Measurements from ENCODE around the gene MROH7.
"Not testable (repeated sequence)": the region's sequence is repeated elsewhere in the genome, so short reads cannot be mapped to it uniquely, and the experiment has no call there.

The MROH7 gene

DNA sequence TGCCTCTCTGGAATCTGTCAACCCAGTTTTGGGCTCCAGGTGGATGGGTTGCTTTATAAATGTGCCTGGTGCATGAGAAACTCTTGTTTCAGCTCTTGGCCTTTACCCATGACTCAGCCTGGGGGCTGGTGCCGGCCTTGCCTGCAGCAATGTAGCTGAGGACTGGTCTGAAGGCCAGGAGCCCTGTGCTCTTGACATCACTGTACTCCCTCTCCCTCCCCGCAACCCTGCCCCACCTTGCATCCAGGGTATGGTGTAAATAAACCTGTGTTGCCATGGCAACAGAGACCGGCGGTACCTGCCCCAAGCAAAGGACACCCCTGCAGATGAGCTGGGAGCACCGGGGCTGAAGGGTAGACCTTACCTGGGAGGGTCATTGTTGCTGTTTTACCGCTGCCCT lies 31.5 kb upstream of the MROH7 start:
- no peak for DNase-seq (ENCODE audit: low read depth in 2 of 2)

DNA sequence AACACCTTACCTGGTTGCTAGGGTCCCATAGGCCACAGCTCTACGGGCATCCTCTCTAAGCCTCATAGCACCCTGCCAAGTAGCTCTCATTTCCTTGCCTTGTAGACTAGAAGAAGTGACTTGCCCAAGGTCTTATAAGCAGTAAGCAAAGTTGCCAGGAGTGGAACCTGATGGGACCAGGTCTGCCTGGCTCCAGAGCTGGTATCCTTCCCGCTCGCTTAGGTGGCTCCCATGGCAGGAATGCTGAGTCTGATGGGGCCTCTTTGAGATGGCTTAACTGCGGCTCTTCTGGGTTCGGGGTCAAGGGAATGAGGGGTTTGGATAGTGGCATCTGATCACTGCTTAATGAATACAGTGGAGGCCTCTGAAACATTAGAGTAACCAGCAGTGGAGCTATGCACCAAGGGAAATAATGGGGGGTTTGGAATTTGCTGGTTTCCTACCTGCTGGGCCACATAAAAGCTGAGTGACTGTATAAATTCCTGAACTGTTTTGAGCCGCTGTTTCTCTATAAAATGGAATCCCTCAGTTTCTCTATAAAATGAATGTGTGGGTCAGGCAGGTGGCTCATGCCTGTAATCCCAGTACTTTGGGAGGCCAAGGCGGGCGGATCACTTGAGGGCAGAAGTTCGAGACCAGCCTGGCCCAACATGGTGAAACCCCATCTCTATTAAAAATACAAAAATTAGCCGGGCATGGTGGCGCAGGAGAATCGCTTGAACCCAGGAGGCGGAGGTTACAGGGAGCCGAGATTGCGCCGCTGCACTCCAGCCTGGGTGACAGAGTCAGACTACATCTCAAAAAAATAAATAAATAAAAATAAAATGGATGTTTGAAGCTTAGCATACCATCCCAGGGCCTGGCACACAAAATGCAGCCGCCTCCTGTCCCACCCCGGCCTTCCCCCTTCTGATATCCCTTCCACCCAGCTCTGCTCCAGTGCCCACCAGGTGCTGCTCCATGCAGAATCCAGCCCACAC lies 30.7 kb upstream of the MROH7 start:
- DNase-seq (ENCODE audit: low read depth in 2 of 2): no peak

- DNase-seq (ENCODE audit: low read depth in 2 of 2): no peak
Measured at GRCh38 chr1:54611621-54612020, 30.0 kb upstream of the MROH7 start.

- no peak for DNase-seq (ENCODE audit: low read depth in 2 of 2)
Measured at GRCh38 chr1:54614024-54614423, 27.6 kb upstream of the MROH7 start.

GRCh38 chr1:54614563-54614962 lies 27.0 kb upstream of the MROH7 start:
- no peak for DNase-seq (ENCODE audit: low read depth in 2 of 2)

DNA sequence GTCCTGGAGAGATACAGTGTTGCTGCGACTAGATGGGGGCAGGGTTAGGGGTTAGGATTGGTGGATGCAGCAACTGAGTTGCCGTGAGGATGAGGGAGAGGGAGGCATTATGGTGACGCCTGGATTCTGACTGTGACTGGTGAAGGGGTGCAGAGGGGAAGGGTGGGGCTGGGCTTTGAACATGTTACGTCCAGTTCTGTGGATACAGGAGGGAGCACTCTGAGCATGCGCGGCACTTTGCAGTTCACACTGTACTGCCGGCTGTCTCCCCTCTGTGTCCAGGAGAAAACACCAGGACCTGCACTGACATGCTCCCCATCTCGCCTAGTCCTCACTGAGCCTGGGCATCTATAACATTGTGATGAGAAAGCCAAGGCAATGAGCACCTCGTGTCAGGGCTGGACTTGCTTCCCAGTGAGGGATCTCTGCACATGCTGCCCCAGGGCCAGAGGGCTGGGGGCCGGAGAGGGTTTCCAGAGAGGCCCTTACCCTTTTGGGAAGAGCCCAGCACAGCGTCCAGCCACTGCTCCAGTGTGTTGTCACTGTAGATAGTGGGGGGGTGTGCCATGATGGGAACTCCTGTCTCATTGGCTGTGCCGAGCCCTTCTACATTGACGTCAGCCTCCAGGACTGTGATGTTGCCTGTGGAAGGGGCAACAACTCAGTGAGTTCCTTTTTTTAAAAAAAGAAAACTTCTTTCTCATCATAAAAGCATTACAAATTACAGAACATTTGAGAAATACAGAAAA lies 25.9 kb upstream of the MROH7 start:
- no peak for DNase-seq (ENCODE audit: low read depth in 2 of 2)

GRCh38 chr1:54619749-54620148 lies 21.8 kb upstream of the MROH7 start:
- DNase-seq (ENCODE audit: low read depth in 2 of 2): no peak

DNA sequence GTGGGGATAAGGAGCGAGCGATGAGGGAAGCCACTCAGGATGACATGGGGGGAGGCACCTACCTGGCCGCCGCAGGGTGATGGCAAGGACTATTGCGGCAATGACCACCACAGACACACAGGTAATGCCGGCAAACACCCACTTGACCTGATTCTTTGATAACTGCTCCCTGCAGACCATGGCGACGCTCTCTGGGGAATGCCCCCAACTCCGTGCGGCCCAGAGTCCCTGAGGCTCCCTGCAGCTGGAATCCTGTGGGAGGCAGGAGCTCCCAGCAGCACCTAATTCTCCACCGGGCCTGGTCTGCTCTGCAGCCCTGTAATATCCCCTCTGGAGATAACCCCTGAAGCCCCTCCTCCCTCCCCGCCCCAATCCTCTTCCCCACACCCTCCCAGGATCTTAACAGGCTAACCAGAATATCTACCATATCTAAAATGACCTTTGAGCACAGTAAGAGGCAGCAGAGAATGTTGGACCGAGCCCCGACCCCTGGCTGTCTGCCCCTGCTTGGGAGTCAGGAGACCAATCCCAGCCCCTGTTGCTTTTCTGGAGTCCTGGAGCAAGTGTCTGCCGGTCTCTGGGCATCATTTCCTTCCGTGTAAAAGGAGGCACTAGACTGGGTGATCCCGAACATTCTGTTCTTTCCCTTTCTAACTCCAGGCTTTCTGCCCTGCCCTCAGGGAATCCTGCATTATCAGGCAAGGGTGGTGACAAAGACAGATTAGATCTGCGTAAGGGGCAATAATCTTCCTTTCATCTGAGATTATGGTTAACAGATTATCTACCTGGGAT lies 18.2 kb upstream of the MROH7 start, which contains the start of gene FAM151A:
Gene FAM151A (minus strand): TSS at position 310 of the 792 bp plus-strand sequence. CDS start 130 bp downstream, at position 180.
- no peak for DNase-seq (ENCODE audit: low read depth in 2 of 2)

DNA sequence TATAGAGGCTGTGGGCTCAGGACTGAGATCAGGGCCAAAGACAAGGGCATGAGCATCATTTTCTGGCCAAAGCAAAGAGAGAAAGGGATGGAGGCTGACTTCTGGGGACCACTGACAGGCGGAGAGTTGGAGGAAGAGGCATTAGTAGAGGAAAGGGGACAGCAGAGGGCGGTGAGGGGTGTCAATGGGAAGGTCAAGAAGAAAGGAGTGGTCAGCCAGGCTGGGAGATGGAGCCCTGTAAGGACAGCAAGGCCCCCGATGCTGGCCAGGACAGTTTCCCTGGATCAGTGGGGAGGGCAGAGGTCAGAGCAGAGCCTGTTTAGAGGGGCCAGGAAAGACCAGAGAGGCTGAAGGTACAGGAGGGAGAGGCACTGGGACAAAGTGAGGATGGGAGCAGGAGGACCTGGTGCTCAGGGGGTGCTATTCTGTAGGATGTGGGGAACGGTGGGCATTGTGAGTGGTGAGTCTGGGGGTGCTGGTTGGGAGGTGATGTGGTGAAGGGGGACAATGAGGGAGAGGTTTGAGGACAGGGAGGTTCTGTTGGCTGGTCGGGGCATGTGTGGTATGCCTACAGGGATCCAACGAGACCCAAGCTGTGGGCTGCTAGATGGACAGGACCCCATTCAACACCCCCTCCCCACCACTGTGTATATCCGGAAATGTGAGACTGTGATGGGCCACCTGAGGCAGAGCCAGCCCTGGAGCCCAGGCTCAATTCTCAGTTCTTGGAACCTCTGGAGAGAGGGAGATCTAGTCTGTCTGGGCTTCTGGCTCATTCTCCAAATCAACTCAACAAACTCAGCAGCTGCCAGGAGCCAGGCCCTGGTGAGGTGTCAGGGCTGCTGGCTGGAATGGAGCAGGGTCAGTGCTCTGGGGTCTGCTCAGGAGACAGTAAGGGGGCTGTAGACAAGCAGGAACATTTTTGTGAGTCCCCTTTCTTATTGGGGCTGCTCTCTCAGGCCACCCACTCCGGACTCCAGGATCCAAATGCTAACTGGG lies 16.8 kb upstream of the MROH7 start:
- no peak for DNase-seq (ENCODE audit: low read depth in 2 of 2)

DNA sequence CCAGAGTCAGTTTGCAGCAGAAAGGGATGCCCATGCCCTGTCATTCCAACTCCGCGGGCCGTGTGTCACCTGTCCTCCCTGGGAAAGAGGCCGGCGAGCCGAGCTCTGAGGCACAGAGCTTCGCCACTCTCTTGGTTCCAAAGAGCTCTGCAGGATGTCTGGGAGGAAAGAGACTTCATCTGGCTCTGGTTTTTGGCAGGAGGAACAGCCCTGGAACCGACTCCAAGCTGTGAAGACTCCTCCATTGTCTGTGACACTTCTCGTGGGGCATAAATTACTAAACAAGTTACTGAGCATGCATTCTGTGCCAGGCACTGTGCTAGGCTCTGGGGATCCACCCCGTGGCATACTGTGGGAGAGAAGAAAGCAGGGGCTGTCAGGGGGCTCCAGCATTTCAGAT lies 14.4 kb upstream of the MROH7 start:
- no peak for DNase-seq (ENCODE audit: low read depth in 2 of 2)

DNA sequence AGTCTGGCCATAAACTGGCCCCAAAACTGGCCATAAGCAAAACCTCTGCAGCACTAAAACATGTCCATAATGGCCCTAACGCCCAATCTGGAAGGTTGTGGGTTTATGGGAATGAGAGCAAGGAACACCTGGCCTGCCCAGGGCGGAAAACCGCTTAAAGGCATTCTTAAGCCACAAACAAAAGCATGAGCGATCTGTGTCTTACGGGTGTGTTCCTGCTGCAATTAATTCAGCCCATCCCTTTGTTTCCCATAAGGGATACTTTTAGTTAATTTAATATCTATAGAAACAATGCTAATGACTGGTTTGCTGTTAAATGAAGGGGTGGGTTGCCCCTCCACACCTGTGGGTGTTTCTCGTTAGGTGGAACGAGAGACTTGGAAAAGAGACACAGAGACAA lies 5.8 kb upstream of the MROH7 start:
- DNase-seq (ENCODE audit: low read depth in 2 of 2): not testable (repeated sequence)

- DNase-seq (ENCODE audit: low read depth in 2 of 2): not testable (repeated sequence)
Measured at GRCh38 chr1:54636461-54637446, 4.8 kb upstream of the MROH7 start.

GRCh38 chr1:54640361-54640760 lies 1.2 kb upstream of the MROH7 start:
- DNase-seq (ENCODE audit: low read depth in 2 of 2): no peak

GRCh38 chr1:54643736-54644135 lies 2.1 kb downstream of the MROH7 start:
- no peak for DNase-seq (ENCODE audit: low read depth in 2 of 2)

DNA sequence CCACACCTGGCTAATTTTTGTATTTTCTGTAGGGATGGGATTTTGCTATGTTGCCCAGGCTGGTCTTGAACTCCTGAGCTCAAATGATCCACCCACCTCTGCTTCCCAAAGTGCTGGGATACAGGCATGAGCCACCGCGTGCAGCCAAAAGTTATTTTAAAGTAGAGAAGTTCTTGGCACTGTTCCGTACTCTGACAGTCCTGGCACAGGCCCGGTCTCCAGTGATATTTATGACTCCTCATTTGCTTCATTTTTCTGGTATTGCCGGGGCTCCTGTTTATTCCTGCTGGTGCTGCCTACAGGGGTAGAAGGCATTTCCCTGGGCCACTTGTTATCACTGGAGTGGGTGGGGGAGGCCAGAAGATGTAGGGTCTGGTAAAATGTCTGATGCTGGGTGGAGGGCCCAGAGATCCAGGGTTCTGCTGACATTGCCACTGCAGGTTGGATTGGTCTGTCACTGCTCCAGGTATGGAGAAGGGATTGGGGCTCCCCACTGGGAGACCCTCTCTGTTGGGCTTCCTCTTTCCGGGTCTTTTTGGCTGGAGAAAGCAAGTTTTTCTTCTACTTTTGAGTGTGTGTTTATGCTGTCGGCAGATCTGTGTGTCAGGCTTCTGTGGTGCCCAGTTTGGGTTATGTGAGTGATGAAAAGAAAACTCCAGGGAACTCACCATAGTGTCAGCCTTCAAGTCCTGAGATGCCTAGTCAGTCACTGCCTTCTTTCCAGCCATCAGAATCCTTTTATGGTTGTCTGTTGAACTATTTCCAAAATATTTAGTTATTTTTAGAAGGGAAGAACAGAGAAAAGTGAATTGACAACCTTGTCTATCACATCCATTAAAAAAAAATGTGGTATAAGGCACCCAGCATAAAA lies 4.5 kb downstream of the MROH7 start:
- DNase-seq (ENCODE audit: low read depth in 2 of 2): no peak

GRCh38 chr1:54649130-54649898 lies 7.7 kb downstream of the MROH7 start:
- DNase-seq (ENCODE audit: low read depth in 2 of 2): no peak

- DNase-seq (ENCODE audit: low read depth in 2 of 2): no peak
Measured at GRCh38 chr1:54649921-54650320, 8.3 kb downstream of the MROH7 start.

- DNase-seq (ENCODE audit: low read depth in 2 of 2): no peak
Measured at GRCh38 chr1:54650417-54650816, 8.8 kb downstream of the MROH7 start.
